HG03103 (cell line): Measurements from ENCODE around the gene IRX4.

Source experiments
- ATAC-seq: cut with Tn5 transposase; IDR thresholded peaks from one replicate; pipeline ENCODE4 v1.9.1; 2021; ENCODE audit warnings: low read depth; ENCODE audit not compliant: unreplicated experiment

Gene IRX4

GRCh38 chr5:1840741-1841521, 41.8 kb downstream of the IRX4 start:
- no peak for ATAC-seq

DNA sequence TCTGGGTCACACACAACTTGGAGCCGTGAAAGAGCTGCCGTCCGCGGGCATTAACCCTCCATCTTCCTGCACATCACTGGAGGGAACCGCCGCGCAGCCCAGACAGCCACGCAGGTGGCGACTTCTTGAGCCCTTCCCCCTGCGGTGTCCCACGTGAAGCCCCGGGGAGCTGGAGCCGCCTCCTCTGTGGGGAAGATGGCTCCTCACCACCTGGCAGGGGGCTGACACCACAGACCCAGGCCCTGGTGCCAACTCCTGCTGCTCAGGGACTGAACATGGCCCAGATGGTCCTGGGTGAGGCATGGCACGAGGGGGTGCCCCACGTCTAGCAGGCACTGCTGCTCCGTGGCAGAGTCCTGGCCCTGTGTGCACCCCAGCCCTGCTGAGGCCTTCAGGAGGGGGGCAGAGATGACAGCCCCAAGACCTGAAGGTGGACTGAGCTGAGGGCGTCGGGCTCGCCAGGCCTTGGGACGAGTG, 42.6 kb downstream of the IRX4 start:
- no peak for ATAC-seq

DNA sequence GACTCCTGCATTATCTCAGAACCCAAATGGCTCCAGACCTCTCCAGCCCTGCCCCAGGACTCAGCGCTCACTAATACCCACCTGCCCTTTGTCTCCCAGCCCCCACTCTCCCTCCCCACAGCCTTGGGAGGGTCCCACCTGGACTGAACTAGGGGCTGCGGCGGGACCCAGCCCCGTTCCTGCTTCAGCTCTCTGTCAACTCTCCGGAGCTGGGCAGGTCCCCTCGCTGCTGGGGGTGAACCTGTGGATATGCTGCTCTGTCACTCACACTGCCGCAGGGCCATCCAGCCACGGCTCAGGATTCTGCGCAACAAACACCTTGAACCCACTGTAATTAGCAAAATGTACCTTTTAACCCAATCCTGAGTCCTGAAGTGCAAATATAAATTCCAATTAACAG, 44.7 kb downstream of the IRX4 start:
- ATAC-seq: no peak

DNA sequence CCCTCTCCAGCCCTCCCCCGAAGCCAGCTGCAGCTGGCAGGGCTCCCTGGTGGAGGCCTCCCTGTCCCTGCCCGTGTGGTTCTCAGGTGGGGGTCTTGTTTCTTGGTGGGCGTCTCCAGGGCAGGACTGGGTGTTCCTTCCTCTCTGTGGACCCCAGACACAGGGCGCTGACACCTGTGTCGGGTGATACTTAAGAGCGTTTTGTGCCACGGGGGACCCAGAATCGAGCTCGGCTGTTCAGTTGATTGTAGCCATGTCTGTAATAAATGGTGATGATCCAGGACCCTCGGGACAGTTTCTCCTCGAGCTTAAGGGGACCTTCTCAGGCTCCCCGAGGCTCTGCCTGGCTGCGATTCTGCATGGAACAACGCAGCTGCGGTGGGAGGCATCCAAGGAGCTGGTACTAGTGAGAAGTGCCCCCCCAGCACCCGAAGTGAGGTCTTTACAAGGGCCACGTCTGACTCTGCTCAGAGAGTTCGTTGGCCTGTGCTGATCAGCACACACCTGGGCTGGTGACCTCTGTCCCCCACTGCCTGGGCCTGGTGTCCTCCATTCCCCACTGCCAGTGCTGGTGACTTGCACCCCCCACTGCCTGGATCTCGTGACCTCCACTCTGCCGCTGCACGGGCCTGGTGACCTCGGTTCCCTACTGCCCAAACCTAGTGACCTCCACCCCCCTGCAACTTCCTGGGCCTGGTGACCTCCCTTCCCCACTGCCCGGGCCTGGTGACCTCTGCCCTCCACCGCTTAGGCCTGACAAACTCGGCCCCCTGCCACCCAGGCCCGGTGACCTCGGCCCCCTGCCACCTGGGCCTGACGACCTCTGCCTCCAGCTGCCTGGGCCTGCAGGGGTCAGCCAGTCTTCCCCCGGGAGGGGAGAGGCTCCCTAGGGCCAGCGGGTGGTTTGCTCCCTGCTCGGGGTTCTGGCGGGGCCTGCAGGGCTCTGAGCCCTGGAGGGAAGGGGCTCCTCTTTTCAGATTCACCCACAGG, 45.5 kb downstream of the IRX4 start:
- no peak for ATAC-seq

- ATAC-seq: no peak
Observed at GRCh38 chr5:1836176-1836890, 46.4 kb downstream of the IRX4 start.

- ATAC-seq: no peak
Observed at GRCh38 chr5:1835431-1835830, 47.3 kb downstream of the IRX4 start.

- no peak for ATAC-seq
Observed at GRCh38 chr5:1834721-1835429, 47.9 kb downstream of the IRX4 start.

- ATAC-seq: no peak
Observed at GRCh38 chr5:1834022-1834551, 48.6 kb downstream of the IRX4 start.

DNA sequence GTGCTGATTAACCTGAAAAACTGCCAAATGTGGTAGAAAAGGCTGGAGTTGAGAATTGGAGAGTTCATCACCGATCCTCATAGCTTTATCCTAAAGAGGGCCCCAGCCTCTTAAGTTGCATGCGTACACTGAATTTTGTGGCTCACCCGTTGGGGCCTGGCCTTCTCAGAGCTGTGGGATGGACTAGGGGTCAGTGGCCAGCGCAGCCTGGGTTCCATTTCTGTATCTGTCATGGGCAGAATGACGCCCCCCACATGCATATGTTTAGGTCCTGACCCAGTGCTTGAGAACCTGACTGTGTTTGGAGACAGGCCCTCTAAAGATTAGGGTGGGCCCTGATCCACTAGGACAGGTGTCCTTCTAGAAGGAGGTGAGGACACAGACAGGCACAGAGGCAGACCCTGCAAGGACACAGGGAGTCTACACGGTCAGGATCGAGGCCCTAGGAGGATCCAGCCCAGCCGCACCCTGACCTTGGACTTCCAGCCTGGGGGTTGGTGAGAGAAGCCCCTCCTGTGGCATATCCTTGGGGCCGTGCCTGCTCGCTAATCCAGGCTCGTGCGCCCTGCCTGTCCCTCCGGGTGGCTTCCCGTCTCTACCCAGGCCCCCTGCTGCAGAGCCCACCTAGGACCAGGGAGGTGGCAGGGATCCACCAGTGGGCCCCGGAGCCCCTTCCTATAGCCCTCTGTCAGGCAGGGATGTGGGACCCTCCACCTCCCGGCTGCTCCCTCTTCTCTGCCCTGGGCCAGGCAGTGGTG, 49.3 kb downstream of the IRX4 start:
- ATAC-seq: no peak

DNA sequence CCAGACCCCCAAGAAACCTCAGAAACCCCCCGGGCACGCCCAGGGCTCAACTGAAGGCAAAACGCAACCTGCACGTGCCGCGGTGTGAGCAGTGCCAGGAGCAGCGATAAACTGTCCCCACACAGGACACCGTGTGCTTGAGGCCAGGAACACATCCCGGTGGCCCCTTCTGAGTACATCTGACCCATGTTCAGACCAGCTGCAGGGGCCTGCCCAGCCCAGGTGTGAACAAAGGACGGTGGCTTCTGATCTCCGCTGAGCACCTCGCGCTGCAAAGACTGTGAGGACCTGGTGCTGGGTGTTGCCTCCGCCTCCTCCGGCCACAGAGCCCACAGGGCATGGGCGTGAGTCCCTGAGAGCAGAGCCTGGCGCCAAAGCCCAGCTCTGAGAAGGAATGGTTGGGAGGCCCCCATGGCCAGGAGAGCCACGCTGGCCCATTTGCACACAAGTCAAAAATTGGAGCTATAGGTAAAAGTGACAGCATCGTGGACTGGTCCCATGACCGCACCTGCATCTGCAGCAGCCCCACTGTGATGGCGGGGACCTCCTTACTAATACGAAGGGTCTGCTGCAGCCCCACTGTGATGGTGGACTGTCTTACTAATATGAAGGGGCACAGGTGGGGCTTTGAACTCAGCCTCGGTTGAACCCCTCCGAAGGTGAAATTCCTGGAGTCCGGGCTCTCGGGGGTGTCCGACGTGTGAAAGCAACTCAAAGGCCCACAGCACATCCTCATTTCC, 50.0 kb downstream of the IRX4 start:
- no peak for ATAC-seq

DNA sequence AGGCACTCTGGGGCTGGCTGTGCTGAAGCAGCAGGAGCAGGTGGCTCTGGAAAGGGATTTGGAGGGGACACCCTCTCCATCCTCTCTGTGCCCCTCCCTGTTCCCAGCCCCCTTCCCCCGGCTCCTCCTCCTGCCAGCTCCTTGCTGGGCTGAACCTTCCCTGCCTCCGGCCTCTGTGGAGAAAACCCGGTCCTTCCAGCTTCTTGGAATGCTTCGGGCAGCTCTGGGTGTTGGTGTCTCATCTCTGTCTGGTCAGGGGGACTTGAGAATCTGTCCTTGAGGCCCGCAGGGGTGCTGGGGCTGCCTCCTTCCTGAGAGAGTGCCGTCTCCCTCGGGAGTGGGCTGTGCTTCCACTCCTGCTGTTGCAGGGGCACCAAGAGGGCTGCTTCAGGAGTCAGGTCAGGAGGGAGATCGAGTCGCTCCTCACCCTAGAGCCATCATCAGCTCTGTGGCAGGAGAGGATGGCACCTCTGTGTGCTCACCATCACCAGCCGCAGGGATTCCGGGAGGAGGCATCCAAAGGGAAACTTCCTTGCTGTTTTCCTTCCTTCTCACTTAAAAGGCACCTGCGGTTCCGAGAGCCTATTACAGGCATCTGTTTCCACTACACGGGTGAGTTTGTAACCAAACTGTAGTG, 50.9 kb downstream of the IRX4 start:
- no peak for ATAC-seq

- no peak for ATAC-seq
Observed at GRCh38 chr5:1831257-1831656, 51.5 kb downstream of the IRX4 start.

DNA sequence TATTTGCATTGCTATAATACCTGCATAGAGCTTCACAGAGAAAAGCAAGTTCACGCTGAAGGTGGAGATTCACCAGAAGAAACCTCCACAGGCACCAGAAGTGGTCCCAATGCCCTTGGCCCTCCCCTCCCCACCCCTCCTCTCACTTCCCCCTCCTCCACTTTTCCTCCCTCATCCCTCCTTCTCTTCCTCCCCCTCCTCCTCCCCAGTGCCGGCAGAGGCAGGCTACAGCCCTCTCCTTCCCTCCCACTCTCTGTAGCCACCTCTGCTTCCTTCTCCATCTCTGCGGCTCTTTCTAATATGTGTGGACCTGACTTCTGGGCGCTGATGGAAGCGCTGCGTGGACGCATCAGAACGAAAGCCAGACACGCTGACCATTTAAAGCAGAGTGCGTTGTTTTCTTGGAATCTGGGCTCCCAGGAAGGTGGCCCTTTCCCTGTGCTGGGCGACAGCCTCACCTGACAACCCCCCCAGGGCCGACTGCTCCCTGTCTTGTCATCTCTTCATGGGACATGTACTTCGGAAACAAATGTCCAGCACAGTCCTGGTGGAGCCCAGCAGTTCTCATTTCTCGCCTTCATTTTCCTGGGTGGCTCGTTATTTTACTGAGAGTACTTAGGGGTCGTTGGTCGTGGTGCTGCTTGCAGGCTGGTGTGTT, 52.0 kb downstream of the IRX4 start:
- ATAC-seq: no peak

GRCh38 chr5:1827886-1828397, 54.8 kb downstream of the IRX4 start:
- no peak for ATAC-seq
